Activated CD8-positive, alpha-beta T cell treated with anti-CD3 and anti-CD28 coated beads for 36 hours (primary cell): ENCODE data around the gene ARHGAP22. TPM values are rescaled to one million over a fixed set of nuclear protein-coding genes. Genes with fewer than 3 reads are reported as not detected.

ENCODE experiments used
- ATAC-seq: fragments of 200-7000 bp; cut with Tn5 transposase; one replicate; pipeline ENCODE4 v1.10.0; 2021; ENCODE audit warnings: mild to moderate bottlenecking, moderate library complexity
- CTCF ChIA-PET: fragments of 350-600 bp; sonication (Branson Sonifier 250); formaldehyde crosslinking; loops from one replicate; lab custom pipeline; 2021; ENCODE audit warnings: antibody characterized with exemption; lab: Charles Lee
- POLR2A ChIA-PET: fragments of 350-600 bp; sonication (Branson Sonifier 250); formaldehyde crosslinking; loops from one replicate; lab custom pipeline; 2021; ENCODE audit warnings: antibody characterized with exemption; lab: Charles Lee
- DNase-seq: peaks from one replicate; pipeline ENCODE4 v3.0.0-alpha.2; 2020
- H3K27ac Mint-ChIP-seq: one replicate; pipeline ENCODE4 v1.8.0; 2021; ENCODE audit warnings: mild to moderate bottlenecking, mixed read lengths
- H3K27me3 Mint-ChIP-seq: one replicate; pipeline ENCODE4 v1.8.0; 2021; ENCODE audit warnings: mixed read lengths
- H3K36me3 Mint-ChIP-seq: one replicate; pipeline ENCODE4 v1.8.0; 2021; ENCODE audit warnings: low read depth, mixed read lengths
- H3K4me1 Mint-ChIP-seq: one replicate; pipeline ENCODE4 v1.8.0; 2021; ENCODE audit warnings: low read depth, mixed read lengths
- H3K4me3 Mint-ChIP-seq: one replicate; pipeline ENCODE4 v1.8.0; 2021; ENCODE audit warnings: mild to moderate bottlenecking, moderate library complexity, mixed read lengths
- H3K9me3 Mint-ChIP-seq: one replicate; pipeline ENCODE4 v1.8.0; 2021; ENCODE audit warnings: mixed read lengths
- intact Hi-C: fragments of 100-400 bp; cut with micrococcal nuclease; formaldehyde crosslinking; loops from one replicate; pipeline ENCODE4 v1.10.0; 2022
- total RNA-seq, 2 experiments: library from RNA; stranded (reverse); gene quantifications; one replicate each; pipeline ENCODE4 v1.2.3, GENCODE V29; 2021
- TF ChIP-seq, protein P1 (sequence below): fragments of 200-600 bp; IDR thresholded peaks from one replicate; pipeline ENCODE4 v1.8.0; 2022; ENCODE audit warnings: antibody characterized with exemption, mild to moderate bottlenecking

The ARHGAP22 gene
- total RNA-seq, 2 experiments from 2014 or later = not detected

DNA sequence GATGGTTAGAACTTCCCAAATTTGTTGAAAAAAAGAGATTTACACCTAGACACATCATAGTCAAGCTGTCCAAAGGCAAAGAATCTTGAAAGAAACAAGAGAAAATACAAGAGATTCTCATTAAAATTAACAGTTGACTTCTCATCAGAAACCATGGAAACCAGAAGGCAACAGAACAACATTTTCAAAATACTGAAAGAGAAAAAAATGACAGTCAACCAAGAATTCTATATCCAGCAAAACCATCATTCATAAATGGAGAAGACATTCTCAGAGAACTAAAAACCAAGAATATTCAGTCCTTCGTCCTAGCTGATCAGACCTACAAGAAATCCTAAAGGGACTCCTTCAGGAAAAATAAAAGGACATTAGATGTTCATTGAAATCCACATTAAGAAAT lies 90.6 kb downstream of the ARHGAP22 start:
- no peak overlapping the region for H3K4me3 Mint-ChIP-seq
- no peaks in the 10 kb centered on the region for H3K36me3 Mint-ChIP-seq
- peaks cover 10% of the 10 kb centered on the region for H3K9me3 Mint-ChIP-seq
- TF ChIP-seq, protein P1, sequence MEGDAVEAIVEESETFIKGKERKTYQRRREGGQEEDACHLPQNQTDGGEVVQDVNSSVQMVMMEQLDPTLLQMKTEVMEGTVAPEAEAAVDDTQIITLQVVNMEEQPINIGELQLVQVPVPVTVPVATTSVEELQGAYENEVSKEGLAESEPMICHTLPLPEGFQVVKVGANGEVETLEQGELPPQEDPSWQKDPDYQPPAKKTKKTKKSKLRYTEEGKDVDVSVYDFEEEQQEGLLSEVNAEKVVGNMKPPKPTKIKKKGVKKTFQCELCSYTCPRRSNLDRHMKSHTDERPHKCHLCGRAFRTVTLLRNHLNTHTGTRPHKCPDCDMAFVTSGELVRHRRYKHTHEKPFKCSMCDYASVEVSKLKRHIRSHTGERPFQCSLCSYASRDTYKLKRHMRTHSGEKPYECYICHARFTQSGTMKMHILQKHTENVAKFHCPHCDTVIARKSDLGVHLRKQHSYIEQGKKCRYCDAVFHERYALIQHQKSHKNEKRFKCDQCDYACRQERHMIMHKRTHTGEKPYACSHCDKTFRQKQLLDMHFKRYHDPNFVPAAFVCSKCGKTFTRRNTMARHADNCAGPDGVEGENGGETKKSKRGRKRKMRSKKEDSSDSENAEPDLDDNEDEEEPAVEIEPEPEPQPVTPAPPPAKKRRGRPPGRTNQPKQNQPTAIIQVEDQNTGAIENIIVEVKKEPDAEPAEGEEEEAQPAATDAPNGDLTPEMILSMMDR = no peak
- no peaks in the 10 kb centered on the region for H3K4me1 Mint-ChIP-seq
- intact Hi-C loops = no loop called here
- ChIA-PET CTCF (no interaction called here), POLR2A (no interaction called here)
- no peak overlapping the region for H3K27ac Mint-ChIP-seq
- H3K27me3 Mint-ChIP-seq = peaks cover 1% of the 10 kb centered on the region
- no peak for ATAC-seq
- no peak for DNase-seq

GRCh38 chr10:48512861-48513260 lies 92.0 kb downstream of the ARHGAP22 start:
- H3K36me3 Mint-ChIP-seq = no peaks in the 10 kb centered on the region
- POLR2A ChIA-PET = no interaction called here
- H3K27ac Mint-ChIP-seq = no peak overlapping the region
- peaks cover 10% of the 10 kb centered on the region for H3K9me3 Mint-ChIP-seq
- CTCF ChIA-PET = interaction anchor here (1.0 kb wide), 1 partner anchor 16 kb away, joined by 3 read pairs; no protein-coding TSS in a partner anchor
- intact Hi-C loops = no loop called here
- TF ChIP-seq, protein P1 = no peak
- ATAC-seq = no peak
- H3K27me3 Mint-ChIP-seq = peaks cover 1% of the 10 kb centered on the region
- DNase-seq = no peak
- H3K4me3 Mint-ChIP-seq = no peak overlapping the region
- H3K4me1 Mint-ChIP-seq = no peaks in the 10 kb centered on the region

GRCh38 chr10:48511875-48512231 lies 93.0 kb downstream of the ARHGAP22 start:
- H3K4me1 Mint-ChIP-seq = no peaks in the 10 kb centered on the region
- no peak overlapping the region for H3K27ac Mint-ChIP-seq
- no peak overlapping the region for H3K4me3 Mint-ChIP-seq
- peaks cover 10% of the 10 kb centered on the region for H3K9me3 Mint-ChIP-seq
- TF ChIP-seq, protein P1 = no peak
- no peaks in the 10 kb centered on the region for H3K36me3 Mint-ChIP-seq
- CTCF ChIA-PET = no interaction called here
- DNase-seq (no peak), ATAC-seq (no peak)
- H3K27me3 Mint-ChIP-seq = peaks cover 1% of the 10 kb centered on the region
- intact Hi-C loops = no loop called here
- POLR2A ChIA-PET = no interaction called here

DNA sequence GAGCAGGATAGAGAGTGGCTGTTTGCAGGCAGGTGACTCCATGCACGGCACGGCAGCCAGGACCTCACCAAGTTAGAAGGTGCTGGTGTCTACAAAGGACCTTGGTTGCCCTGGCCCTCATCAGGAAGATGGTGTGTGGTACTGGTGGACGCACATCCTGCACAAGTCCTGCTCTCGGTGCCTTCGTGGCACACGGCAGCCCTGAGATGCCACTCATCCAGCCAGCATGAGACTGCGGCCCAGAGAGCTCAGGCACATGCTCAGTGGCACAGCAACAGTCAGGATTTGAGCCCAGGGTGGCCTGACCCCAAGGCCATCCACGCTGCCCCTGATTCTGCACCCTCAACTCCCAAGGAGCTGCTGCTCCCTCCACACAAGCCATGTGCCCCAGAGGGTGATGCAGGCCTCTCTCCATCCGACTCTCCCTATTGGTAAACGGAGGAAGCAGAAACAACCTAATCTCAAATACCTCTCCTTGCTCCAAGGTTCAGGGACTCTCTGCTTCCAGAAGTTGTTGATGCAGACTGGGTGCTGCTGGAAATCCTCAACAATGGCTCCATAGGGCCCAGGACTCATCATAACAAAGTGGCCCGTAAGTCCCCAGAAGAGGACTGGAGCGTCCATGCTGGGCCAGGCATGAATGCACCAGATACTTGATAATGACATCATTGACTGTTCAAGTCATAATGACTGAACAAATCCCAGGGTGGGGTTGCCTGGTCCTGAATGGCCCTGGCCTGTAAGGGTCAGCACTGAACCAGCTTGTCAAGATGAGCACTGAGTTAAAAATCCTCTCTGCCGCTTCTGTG lies 93.6 kb downstream of the ARHGAP22 start:
- Mint-ChIP-seq H3K4me3 (no peak overlapping the region), H3K4me1 (no peaks in the 10 kb centered on the region), H3K27ac (no peak overlapping the region), H3K36me3 (no peaks in the 10 kb centered on the region), H3K9me3 (peaks cover 10% of the 10 kb centered on the region), H3K27me3 (peaks cover 1% of the 10 kb centered on the region)
- TF ChIP-seq, protein P1 = no peak
- ChIA-PET POLR2A (no interaction called here), CTCF (no interaction called here)
- intact Hi-C loops = no loop called here
- ATAC-seq (no peak), DNase-seq (no peak)

DNA sequence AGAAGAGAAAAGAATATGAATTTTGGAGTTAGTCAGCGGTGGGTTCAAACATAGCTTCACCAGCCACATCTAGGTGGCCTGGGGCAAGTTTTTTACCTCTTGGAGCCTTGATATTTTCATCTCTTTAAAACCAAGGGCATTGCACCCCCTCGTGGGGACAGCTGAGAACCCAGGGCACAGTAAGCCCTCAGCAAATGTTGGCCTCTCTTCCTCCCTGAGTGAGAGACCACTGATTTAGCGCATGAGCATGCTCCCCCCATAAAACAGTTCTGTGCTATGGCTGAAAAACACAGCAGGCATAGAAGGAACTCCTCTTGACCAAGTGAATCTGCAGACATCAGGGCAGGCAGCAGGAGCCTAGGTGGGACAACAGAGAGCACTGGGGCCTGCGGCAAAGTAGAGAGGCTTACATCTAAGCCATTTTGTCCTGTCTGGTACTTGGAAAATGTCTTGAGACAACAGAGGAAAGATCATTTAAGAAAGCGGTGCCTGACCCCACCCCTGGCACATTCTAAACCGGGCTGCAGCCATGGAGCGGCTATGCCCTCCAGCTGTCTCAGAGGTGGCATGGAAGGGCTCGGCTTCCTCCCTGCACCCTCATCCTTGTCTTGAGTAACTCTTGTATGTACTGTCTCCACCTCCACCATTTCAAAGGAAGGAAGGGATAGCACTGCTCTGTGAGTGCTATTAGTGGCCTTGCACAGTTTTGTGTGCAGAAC lies 94.7 kb downstream of the ARHGAP22 start:
- ATAC-seq (no peak), DNase-seq (peak; percentile 42)
- Mint-ChIP-seq H3K27me3 (peaks cover 1% of the 10 kb centered on the region), H3K27ac (no peak overlapping the region), H3K9me3 (peaks cover 8% of the 10 kb centered on the region), H3K4me1 (no peaks in the 10 kb centered on the region), H3K4me3 (no peak overlapping the region), H3K36me3 (no peaks in the 10 kb centered on the region)
- TF ChIP-seq, protein P1 = no peak
- ChIA-PET POLR2A (no interaction called here), CTCF (interaction anchor here (1.1 kb wide), 1 partner anchor 146 kb away, joined by 4 read pairs; no protein-coding TSS in a partner anchor)
- intact Hi-C loops = loop anchor here (10.0 kb wide), 1 partner anchor 145 kb away; no protein-coding TSS in a partner anchor
